GM12875 (cell line): ENCODE measurements around the gene ORMDL2.
"Not testable (repeated sequence)": the region's sequence is repeated elsewhere in the genome, so short reads cannot be mapped to it uniquely, and the experiment has no call there.

Experiments used
- H3K4me3 ChIP-seq: one replicate; pipeline ENCODE4 v1.5.1; 2011; ENCODE audit warnings: low read depth, low read length, control low read depth
- TF ChIP-seq, protein P1 (sequence below): IDR thresholded peaks from 2 replicates; pipeline ENCODE4 v1.5.1; 2011; ENCODE audit warnings: low read depth, mild to moderate bottlenecking, control low read depth, inconsistent platforms, low read length, moderate library complexity, borderline replicate concordance; ENCODE audit not compliant: insufficient read depth

The ORMDL2 gene

DNA sequence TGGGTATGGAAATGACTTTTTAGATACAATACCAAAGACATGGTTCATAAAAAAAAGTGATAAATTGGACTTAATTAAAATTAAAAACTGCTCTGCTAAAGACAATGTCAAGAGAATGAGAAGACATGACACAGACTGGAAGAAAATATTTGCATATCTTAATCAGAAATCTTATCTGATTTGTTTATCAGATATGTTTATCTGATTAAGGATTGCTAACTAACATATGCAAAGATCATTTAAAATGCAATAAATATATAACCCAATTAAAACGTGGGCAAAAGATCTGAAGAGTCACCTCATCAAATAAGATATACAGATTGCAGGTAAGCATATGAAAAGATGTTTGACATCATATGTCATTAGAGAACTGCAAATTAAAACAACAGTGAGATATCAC, 34.9 kb downstream of the ORMDL2 start:
- no peak overlapping the region for H3K4me3 ChIP-seq
- TF ChIP-seq, protein P1, sequence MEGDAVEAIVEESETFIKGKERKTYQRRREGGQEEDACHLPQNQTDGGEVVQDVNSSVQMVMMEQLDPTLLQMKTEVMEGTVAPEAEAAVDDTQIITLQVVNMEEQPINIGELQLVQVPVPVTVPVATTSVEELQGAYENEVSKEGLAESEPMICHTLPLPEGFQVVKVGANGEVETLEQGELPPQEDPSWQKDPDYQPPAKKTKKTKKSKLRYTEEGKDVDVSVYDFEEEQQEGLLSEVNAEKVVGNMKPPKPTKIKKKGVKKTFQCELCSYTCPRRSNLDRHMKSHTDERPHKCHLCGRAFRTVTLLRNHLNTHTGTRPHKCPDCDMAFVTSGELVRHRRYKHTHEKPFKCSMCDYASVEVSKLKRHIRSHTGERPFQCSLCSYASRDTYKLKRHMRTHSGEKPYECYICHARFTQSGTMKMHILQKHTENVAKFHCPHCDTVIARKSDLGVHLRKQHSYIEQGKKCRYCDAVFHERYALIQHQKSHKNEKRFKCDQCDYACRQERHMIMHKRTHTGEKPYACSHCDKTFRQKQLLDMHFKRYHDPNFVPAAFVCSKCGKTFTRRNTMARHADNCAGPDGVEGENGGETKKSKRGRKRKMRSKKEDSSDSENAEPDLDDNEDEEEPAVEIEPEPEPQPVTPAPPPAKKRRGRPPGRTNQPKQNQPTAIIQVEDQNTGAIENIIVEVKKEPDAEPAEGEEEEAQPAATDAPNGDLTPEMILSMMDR: no peak

DNA sequence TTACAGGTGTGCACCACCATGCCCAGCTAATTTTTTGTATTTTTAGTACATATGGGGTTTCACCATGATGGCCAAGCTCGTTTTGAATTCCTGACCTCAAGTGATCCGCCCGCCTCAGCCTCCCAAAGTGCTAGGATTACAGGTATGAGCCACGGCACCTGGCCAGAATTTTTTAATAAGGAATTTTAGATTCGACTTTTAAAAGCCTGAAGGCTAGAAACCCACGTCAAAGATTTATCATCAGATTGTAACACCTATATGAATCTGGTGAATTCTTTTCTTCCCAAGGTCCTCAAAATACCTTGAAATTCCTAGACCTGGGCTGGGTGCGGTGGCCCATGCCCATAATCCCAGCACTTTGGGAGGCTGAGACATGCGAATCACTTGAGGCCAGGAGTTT, 43.6 kb downstream of the ORMDL2 start:
- TF ChIP-seq, protein P1: no peak

DNA sequence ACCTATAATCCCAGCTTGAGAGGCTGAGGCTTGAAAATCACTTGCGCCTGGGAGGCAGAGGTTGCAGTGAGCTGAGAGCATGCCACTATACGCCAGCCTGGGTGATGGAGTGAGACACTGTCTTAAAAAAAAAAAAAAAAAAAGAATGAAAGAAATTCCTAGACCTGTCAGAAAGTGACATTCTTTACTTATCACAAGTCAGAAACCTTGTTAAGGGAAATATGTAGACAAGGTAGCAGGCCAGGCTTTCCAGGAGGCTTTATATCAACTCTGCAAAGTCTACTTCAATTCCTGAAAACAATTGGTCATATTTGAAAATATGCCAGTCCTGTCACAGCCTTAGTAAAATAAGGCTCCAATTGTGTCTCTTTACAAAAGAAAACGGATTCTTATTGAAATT, 44.0 kb downstream of the ORMDL2 start:
- TF ChIP-seq, protein P1: no peak
- H3K4me3 ChIP-seq: no peak overlapping the region

More for the DNA sequence above, 43.6 kb downstream of the ORMDL2 start:
- no peak overlapping the region for H3K4me3 ChIP-seq

DNA sequence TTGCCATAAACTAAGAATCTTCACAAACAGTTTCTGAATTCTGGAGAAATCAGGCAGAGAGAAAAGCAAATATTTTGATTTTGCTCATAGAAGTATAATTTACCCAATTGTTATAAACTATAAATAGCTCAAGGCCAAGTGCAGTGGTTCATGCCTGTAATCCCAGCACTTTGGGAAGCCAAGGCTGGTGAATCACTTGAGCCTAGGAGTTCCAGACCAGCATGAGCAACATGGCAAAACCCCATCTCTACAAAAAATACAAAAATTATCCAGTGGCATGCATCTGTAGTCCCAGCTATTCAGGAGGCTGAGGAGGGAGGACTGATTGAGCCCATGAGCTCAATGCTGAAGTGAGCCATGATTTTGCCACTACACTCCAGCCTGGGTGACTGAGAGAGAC, 44.4 kb downstream of the ORMDL2 start:
- no peak overlapping the region for H3K4me3 ChIP-seq
- TF ChIP-seq, protein P1: no peak

DNA sequence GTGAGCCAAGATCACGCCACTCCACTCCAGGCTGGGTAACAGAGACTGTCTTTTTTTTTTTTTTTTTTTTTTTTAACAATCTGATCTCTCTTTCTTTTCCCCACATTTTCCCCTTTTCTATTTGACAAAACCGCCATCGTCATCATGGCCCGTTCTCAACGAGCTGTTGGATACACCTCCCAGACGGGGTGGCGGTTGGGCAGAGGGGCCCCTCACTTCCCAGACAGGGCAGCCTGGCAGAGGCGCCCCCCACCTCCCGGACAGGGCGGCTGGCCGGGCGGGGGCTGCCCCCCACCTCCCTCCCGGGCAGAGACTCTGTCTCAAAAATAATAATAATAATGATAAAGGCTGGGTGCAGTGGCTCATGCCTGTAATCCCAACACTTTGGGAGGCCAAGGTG, 45.1 kb downstream of the ORMDL2 start:
- H3K4me3 ChIP-seq: not testable (repeated sequence)

DNA sequence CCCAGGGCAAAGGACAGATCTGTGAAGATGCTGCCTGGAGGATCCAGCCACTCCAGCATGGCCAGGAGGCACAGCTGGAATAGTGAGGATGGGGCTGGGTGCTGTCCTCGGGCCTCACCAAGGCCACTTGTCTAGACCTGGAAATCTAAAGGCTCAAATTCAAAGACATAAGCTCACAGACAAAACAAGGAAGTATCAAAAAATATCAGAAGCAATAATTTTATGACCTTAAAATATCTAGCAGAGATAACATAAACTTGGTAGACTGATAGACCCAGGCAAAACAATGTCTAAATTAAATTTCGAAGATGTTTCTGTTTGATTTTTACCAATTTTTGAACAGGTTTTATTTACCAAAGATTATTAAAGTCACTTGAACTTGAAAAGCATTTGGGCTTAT, 47.5 kb downstream of the ORMDL2 start:
- TF ChIP-seq, protein P1: no peak
- H3K4me3 ChIP-seq: no peak overlapping the region

DNA sequence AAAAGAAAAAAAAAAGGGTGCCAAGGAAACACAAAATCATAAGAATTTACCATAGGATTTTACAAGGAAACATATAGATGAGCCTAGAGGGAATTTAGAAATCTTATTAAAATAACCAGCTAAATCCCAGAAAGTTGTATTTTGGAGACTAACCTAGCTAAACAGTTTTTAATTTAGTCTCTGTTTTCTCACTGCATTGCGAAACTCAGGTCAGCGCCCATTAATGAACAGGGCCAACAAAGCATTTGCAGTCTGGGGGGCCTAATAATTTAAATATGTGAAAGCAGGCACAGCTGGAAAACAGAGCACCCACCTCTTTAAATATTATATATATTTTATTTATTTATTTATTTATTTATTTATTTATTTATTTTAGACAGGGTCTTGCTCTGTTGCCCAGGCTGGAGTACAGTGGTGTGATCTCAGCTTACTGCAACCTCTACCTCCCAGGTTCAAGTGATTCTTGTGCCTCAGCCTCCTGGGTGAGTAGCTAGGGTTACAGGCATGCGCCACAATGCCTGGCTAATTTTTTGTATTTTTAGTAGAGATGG, 48.7 kb downstream of the ORMDL2 start:
- not testable (repeated sequence) for H3K4me3 ChIP-seq
